HG03558 (cell line): Measurements from ENCODE around the gene ENPP7.

Experiments
- ATAC-seq: cut with Tn5 transposase; IDR thresholded peaks from one replicate; pipeline ENCODE4 v1.9.1; 2021; ENCODE audit warnings: moderate number of reproducible peaks; ENCODE audit not compliant: unreplicated experiment; ENCODE audit errors: extremely low read depth

ENPP7 gene

DNA sequence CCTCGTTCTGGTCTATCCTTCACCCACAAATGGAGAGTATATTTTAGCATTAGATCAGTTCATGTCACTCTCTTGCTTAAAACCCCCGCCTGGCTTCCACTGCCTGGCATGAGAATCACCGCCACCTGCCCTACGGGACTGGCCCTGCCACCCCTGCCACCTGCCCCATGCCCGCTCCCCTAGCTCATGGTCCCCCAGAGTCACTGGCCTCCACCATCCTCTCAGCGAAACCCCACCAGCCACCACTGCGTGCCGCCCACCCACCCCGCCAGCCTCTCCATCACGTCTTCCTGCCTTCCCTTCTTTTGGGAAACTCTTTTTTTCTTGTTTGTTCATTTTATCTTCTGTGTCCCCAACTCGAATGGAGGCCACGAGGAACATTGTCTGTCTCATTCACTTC lies 982 bp upstream of the ENPP7 start:
- no peak for ATAC-seq

DNA sequence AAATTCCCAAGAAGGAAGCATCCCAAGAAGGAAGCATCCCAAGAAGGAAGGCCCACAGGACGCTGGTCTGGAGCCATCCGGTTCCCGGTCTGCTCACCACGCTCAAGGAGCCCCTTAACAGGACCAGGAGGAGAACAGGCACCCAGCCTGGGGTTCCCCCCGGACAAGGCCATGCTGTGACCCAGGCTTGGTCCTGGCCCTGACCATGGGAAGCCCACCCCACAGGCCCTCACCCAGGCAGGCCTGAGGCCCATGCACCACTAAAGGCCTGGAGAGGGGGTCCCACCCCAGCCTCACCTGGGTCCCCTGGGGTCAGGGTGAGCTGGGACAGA lies 340 bp upstream of the ENPP7 start:
- no peak for ATAC-seq

DNA sequence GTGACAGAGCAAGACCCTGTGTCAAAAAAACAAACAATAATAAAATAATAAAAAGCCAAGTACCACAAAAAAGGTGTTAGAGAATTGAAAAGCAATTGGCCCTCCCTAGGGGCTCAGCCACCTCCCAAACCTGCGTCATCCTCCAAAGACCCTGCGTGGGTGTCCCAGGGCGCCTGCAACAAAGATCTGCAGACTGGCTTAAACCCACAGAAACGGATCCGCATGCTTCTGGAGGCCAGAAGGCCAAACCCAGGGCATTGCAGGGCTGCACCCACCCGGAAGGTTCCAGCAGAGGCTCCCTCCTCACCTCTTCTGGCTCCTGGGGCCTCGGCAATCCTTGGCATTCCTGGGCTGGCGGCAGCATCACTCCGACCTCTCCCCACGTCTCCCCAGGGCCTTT lies 1.5 kb downstream of the ENPP7 start:
- no peak for ATAC-seq

DNA sequence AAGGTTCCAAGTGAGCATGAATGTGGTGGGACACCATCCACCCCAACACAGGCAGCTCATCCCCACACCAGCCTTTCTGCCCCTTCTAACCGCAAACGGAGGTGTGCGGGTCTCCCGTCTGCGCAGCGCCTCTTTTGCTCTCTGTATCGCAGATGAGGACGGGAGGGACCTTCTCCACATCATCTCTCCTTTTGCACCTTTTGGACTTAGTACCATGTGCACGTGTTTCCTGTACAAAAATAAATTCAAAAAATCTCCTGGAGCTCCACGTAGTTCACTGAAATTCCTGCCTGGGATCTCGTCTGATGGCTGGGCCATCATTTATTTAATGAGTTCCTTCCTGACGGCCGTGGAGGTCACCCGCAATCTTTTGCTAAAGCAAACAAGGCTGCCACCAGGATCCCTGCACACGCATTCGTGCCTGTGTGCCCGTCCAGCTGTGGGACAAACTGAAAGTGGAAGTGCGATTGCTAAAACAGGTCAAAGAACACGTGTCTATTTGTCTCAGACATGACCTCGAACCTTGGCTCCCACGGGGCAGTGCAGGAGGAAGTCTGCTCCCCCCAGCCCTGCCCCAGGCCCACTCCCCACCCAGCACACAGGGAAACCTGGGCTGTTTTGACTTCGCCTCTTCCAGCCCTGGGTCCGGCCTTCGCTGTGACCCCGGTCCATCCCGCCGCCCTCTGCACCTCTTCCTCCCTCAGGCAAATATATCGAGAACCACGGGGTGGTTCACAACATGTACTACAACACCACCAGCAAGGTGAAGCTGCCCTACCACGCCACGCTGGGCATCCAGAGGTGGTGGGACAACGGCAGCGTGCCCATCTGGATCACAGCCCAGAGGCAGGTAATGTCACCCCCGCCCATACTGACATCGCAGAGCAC lies 2.3 kb downstream of the ENPP7 start:
- no peak for ATAC-seq

DNA sequence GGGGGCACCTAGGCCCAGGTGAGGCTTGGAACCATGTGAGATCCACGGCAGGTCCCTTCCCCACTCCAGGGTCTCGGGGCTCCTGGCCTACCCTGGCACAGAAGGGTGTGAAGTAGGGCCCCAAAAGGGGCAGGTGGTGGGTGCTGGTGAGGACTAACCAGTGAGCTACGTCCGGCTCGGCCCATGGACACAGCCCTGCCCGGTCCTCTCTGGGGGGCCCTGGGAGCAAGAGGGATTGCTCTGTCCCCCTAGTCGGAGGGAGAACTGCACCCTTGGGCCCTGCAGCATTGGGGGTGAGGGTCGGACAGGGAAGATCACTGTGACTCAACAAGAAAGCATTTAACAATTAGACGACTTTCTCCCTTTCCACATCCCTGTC lies 2.9 kb downstream of the ENPP7 start:
- ATAC-seq = no peak

DNA sequence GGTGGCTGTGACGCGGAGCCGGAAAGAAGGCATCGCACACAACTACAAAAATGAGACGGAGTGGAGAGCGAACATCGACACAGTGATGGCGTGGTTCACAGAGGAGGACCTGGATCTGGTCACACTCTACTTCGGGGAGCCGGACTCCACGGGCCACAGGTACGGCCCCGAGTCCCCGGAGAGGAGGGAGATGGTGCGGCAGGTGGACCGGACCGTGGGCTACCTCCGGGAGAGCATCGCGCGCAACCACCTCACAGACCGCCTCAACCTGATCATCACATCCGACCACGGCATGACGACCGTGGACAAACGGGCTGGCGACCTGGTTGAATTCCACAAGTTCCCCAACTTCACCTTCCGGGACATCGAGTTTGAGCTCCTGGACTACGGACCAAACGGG lies 4.4 kb downstream of the ENPP7 start:
- ATAC-seq = no peak

DNA sequence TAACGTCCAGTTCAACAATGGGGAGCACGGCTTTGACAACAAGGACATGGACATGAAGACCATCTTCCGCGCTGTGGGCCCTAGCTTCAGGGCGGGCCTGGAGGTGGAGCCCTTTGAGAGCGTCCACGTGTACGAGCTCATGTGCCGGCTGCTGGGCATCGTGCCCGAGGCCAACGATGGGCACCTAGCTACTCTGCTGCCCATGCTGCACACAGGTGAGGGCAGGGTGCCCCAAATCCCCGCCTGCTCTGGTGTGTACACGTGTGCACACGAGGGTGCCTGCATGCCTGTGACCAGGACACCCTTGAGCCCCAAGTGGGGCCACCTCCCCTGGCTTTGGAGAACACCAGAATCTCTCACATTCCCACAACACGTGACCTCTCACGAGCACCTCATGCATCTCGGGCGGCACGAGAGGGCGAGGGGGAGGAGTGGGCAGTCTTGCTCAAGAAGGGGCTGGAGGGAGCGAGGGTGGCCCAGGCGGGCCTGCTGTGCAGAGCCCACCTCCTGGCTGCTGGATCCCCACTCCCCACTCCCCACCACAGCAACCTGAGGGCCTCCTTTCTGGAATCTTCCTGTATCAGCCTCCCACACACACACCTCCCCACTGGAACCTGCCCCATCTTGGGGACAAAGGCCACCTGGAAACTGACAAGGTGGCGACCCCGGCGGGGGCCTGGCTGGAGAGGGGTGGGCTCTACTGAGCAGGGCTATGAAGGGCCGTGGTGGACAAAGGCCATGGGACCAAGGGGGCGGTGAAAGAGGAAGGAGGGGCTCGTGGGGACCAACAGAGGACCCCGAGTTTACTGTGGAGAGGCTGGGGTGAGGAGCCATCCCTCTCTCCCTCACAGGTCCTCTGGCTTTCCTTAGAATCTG lies 6.5 kb downstream of the ENPP7 start:
- no peak for ATAC-seq

DNA sequence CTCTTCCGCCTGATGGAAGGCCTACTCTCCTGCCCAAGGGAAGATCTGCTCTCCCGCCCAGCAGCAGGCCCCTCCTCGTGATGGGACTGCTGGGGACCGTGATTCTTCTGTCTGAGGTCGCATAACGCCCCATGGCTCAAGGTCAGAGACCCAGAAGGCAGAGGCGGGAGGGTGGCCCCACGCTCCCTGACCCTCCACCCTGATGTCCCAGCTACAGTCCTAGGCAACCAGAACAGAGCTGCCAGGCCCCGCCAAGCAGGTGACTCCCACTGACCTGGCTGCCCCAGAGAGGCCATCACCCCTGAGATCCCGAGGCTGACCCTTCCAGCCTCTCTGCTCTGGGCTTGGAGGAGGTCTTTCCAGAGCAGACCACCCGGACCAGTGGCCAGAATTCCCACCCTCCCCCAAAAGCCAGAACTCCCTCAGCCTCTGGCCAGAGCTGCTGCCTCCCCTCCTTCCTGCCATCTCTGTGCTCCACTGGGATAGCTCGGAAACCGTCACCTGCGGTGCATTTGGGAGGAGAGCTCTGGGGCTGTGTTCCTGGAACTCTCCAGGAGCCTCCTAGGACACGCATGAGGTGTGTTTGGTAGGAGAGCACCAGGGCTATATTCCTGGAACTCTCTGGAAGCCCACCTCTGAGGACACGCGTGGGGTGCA lies 7.3 kb downstream of the ENPP7 start:
- ATAC-seq = no peak

DNA sequence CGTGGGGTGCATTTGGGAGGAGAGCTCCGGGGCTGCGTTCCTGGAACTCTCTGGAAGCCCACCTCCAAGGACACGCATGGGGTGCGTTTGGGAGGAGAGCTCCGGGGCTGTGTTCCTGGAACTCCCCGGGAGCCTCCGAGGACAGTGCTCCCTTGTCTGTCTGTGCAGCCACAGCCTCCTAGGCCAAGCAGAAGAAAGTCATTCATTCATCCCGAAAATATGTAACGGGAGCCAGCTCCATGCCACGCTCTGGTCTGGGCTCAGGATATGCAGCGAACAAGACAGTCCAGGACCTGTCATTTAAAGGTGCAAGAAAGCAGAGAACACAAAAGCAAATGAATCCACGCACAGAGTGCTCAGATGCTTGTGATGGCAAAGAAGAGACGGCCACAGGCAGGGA lies 7.9 kb downstream of the ENPP7 start:
- no peak for ATAC-seq

DNA sequence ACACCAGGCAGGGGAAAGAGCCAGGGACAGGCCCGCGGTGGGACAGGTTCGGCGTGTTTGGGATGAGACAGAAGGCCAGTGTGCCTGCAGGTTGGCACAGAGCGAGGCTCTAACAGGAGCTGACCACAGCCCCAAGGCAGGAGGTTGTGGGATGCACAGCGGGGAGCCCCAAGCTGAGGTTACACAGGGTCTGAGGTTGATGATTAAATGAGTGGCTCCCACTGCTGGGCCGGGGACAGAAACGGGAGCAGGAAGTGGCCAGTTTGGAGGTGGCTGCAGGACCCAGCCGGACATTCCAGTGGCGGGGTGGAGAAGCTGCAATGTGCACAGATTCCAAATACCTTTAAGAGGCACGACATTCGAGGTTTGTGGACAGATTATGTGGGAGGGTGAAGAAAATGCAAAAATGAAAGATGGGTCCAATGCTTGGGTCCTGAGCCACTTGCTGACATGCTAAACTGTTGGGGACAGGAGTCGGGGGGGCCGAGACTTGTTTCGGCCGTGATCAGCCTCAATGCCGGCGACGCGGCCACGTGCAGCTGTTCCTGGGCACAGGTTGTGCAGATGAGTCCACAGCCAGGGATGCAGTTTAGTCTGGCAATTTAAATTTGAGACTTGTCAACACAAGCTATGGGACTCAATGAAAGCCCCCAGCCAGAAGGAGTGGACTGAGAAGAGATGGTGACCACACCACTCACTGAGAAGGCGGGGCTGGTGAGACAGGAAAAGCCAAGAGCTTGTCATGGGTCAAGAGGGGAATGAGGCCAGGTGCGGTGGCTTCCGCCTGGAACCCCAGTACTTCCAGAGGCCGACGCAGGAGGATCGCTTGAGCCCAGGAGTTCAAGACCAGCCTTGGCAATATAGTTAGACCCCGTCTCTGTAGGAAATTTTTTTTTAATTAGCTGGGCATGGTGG lies 8.7 kb downstream of the ENPP7 start:
- ATAC-seq = no peak

DNA sequence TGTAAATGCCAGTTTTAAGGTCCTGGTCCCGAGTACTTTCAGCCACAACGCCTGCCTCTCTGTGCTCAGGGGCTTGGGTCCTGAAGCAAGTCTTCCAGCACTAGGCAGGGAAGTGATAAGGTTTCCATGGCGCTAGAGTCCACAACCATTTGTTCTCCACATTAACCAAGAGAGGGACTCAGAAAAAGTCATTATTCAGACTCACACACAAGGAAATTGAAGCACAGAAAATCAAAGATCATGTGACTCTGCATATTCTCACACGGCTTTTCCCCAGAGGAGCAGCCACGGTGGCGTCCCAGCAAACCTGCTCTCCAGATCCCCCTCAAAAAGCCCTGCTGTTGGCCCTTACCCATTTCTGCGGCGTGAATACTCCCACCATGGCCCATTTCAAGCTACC lies 9.7 kb downstream of the ENPP7 start:
- no peak for ATAC-seq

DNA sequence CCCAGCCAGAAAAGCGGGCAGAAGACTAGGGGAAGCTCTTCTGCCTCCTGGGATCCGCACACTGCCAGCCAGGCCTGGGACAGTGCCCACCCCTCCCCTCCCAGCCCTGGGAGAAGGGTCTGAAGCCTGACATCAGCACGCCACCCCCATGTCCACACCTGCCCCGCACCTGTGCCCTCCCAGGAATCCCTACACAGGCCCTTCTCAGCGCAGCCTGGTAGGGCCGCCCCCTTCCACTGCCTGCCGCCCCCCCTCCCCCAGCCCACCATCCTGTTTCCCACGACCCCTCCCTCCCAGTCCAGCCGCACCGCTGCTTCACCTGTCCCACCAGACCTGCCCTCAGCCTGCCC lies 10.6 kb downstream of the ENPP7 start:
- ATAC-seq = no peak

DNA sequence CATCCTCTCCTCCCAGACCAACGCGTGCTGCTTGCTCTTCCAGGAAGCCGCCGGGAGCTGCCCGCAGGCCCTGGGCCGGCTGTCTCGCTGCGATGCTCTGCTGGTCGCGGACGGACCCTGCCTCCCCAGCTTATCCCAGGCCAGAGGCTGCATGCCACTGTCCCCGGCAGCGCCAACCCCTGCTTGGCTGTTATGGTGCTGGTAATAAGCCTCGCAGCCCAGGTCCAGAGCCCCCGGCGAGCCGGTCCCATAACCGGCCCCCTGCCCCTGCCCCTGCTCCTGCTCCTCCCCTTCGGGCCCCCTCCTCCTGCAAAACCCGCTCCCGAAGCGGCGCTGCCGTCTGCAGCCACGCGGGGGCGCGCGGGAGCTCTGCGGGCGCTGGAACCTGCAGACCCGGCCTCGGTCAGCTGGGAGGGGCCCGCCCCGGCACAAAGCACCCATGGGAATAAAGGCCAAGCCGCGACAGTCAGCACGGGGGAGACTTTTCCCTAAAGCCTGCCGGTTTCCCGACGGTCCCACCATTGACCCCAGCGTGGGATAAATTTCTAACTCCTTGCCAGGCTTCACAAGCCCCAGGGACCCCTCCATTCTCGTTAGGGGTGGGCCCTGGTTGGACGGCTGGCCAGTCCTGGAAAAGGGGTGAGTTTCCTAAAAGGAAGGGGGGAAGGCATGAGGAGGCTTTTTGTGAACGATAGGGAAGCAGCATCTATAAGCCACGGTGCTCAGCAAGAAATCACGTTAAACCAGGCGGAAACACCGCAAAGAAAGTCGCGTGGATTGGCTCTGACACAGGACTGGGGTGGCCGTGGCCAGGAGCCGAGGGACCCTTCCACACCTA lies 11.2 kb downstream of the ENPP7 start:
- ATAC-seq = no peak

DNA sequence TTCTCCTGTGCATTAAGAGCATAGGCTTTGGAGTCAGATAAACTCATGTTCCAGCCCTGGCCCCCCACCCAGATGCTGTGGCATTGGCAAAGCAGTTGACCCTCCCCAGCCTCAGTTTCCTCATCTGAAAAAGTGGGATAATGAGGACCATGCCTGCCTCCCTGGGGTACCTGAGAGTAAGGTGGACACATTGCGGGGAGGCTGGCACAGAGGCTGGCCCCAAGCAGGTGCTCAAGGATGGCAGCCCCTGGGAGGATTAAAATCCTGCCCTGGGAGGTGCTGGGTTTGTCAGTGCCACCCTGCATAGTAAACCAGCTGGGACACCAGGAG lies 11.8 kb downstream of the ENPP7 start:
- ATAC-seq = no peak

DNA sequence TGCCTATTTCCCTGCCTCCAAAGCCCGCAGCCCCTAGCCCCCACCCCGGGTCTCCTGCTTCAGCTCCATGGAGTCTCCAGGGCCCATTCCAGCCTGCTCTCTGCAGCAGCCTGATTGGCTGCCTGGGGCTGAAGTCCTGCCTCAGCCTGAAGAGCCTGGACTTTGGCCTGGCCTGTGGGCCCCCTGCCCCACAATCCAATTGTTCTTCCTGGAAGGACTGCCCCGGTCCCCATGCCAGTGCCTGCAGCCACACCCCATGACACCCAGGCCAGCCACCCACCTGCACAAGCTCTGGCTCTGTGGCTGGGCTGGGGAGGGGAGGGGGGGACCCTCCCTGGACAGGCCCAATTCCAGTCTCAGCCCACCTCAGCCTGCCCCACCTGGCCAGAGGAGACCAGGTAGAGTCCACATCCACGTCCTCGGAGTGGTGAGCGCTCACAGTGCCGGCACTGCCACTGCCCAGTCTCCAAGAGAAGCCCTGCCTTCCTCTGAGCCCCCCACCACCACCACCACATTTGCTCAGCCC lies 12.3 kb downstream of the ENPP7 start:
- ATAC-seq = no peak

DNA sequence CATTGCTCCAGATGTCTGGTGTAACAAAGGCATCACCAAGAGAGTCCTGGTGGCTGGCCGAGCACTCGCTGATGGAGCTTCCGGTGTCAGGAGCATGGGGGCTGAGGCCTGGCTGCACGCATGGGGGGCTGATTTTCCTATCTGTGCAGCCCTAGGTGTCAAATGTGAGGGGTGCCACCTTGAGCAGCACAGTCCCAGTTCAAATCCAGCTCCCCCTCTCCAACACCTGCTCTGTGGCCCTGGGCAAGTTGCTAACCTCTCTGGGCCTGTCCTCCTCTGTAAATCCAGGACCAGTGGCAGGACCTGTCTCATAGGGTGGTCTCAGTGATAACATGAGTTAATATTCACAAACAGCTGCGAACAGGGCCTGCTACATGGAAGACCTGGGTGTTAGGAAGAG lies 12.9 kb downstream of the ENPP7 start:
- ATAC-seq = no peak

DNA sequence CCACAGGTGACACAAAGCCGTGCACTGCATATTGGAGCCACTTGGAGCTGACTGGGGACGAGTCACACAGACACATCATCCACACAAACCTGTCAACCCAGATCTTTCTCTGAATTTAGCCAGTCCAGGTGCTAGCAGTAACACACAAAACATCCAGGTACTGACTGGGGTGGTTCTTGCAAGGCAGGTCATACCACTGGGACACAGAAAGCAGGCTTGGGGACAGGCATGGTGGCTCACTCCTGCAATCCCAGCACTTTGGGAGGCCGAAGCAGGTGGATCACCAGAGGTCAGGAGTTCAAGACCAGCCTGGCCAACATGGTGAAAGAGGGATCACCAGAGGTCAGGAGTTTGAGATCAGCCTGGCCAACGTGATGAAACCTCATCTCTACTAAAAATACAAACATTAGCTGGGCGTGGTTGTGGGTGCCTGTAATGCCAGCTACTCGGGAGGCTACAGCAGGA lies 14.9 kb downstream of the ENPP7 start:
- ATAC-seq = no peak

DNA sequence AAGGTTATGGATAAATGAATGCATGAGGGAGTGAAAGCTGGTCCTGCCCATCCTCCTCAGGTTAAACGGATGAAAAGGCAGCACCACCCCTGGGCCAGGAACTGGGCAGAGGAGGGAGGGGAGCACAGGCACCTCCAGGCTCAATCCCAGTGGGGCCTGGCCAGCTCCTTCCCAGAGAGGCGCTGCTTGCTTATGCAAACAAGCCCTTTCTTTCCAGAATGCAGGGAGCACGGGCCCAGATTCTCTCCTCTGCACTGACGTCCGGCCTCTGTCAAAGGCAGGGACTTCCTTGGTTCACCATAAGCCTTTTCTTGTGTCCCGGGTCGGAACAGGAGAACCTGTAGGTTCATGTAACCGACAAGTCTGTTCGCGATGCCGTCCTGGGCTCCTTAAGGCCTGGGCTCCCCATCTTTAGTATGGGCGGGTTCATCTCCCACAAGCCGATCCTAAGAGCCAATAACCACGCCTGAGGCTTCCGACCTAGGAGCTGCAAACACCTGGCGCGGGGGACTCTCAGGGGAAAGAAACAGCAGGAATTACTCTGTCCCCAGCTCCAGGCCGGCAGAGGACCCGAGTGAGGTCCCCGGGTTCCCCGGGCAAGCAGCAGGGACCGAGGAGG lies 16.3 kb downstream of the ENPP7 start:
- ATAC-seq = no peak
